ENCODE data around the gene URM1.

The URM1 gene

GRCh38 chr9:128349125-128349524, 22.0 kb upstream of the URM1 start:
- DNase-seq (ENCODE audit: low spot score): no peak

GRCh38 chr9:128349772-128350171, 21.4 kb upstream of the URM1 start:
- DNase-seq (ENCODE audit: low spot score): no peak

- no peak for DNase-seq (ENCODE audit: low spot score)
Observed at GRCh38 chr9:128355451-128355850, 15.7 kb upstream of the URM1 start.

GRCh38 chr9:128358090-128358489, 13.1 kb upstream of the URM1 start:
- no peak for DNase-seq (ENCODE audit: low spot score)

- DNase-seq (ENCODE audit: low spot score): no peak
Observed at GRCh38 chr9:128358861-128359260, 12.3 kb upstream of the URM1 start.

- no peak for DNase-seq (ENCODE audit: low spot score)
Observed at GRCh38 chr9:128360826-128361225, 10.3 kb upstream of the URM1 start.

GRCh38 chr9:128361296-128361985, 9.7 kb upstream of the URM1 start:
- DNase-seq (ENCODE audit: low spot score): no peak

GRCh38 chr9:128361986-128362646, 9.1 kb upstream of the URM1 start:
- DNase-seq (ENCODE audit: low spot score): peak; percentile 94

- no peak for DNase-seq (ENCODE audit: low spot score)
Observed at GRCh38 chr9:128362774-128363173, 8.4 kb upstream of the URM1 start.

GRCh38 chr9:128365525-128365924, 5.6 kb upstream of the URM1 start:
- no peak for DNase-seq (ENCODE audit: low spot score)

GRCh38 chr9:128369024-128369706, 2.0 kb upstream of the URM1 start:
- no peak for DNase-seq (ENCODE audit: low spot score)

GRCh38 chr9:128370367-128370751, 815 bp upstream of the URM1 start:
- DNase-seq (ENCODE audit: low spot score): no peak

- DNase-seq (ENCODE audit: low spot score): no peak
Observed at GRCh38 chr9:128371630-128372117, 500 bp downstream of the URM1 start.

GRCh38 chr9:128372188-128372641, 1.0 kb downstream of the URM1 start:
- peak; percentile 82 for DNase-seq (ENCODE audit: low spot score)

GRCh38 chr9:128372784-128373183, 1.6 kb downstream of the URM1 start:
- DNase-seq (ENCODE audit: low spot score): no peak

- DNase-seq (ENCODE audit: low spot score): peak; percentile 96
Observed at GRCh38 chr9:128374221-128374675, 3.1 kb downstream of the URM1 start.

GRCh38 chr9:128375865-128376264, 4.7 kb downstream of the URM1 start:
- DNase-seq (ENCODE audit: low spot score): no peak

GRCh38 chr9:128382261-128382660, 11.1 kb downstream of the URM1 start:
- DNase-seq (ENCODE audit: low spot score): peak; percentile 66

- peak; percentile 90 for DNase-seq (ENCODE audit: low spot score)
Observed at GRCh38 chr9:128383007-128383753, 12.0 kb downstream of the URM1 start.

GRCh38 chr9:128383791-128384190, 12.6 kb downstream of the URM1 start:
- peak; percentile 92 for DNase-seq (ENCODE audit: low spot score)

- no peak for DNase-seq (ENCODE audit: low spot score)
Observed at GRCh38 chr9:128384801-128385495, 13.8 kb downstream of the URM1 start.

Measured in Ammon's horn (tissue), 1 donor.